ACC112 (cell line): ENCODE data around the gene THOC7.

ENCODE experiments used
- H2AFZ ChIP-seq: fragments of 200-600 bp; sonication (generic); one replicate; pipeline ENCODE4 v1.6.0; 2017; ENCODE audit warnings: antibody characterized with exemption, low read length; ENCODE audit not compliant: unreplicated experiment
- H3K27ac ChIP-seq: fragments of 200-600 bp; sonication (generic); 2 replicates; pipeline ENCODE4 v1.5.1; 2014; ENCODE audit warnings: low read depth, mild to moderate bottlenecking, antibody characterized with exemption, low read length, moderate library complexity
- H3K27me3 ChIP-seq: fragments of 200-600 bp; sonication (generic); 2 replicates; pipeline ENCODE4 v1.6.1; 2014; ENCODE audit warnings: mild to moderate bottlenecking, antibody characterized with exemption, low read length, moderate library complexity, mixed read lengths; ENCODE audit not compliant: insufficient read depth
- H3K36me3 ChIP-seq: fragments of 200-600 bp; sonication (generic); 2 replicates; pipeline ENCODE4 v1.6.1; 2016; ENCODE audit warnings: mild to moderate bottlenecking, antibody characterized with exemption, low read length, moderate library complexity, mixed read lengths; ENCODE audit not compliant: insufficient read depth
- H3K4me1 ChIP-seq: fragments of 200-600 bp; sonication (generic); one replicate; pipeline ENCODE4 v1.6.1; 2016; ENCODE audit warnings: low read length, mixed read lengths; ENCODE audit not compliant: insufficient read depth, unreplicated experiment, control insufficient read depth
- H3K4me3 ChIP-seq: fragments of 200-600 bp; sonication (generic); 2 replicates; pipeline ENCODE4 v1.5.1; 2014; ENCODE audit warnings: mild to moderate bottlenecking, low read depth, low read length
- H3K79me2 ChIP-seq: fragments of 200-600 bp; sonication (generic); one replicate; pipeline ENCODE4 v1.6.0; 2016; ENCODE audit warnings: low read length; ENCODE audit not compliant: control insufficient read depth, unreplicated experiment, insufficient read depth

The THOC7 gene

DNA sequence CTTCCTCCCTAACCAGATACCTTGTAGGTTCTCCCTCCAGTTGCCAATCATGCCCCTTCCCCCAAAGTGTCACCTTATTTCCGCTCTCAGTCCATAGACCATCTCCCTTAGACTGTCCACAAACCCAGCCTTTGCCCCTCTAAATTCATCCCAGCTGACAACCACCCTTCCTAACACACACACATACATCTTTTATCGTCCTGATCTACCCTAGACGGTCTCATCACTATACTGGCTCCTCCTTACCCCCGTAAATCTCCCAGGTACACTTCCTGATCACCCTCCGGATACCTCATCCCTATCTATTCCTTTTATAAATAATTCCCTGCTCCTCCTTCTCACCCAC is 828 bp downstream of the THOC7 start:
- H3K27me3 ChIP-seq = no peaks in the 10 kb centered on the region
- H3K27ac ChIP-seq = 0 out of 2 replicates have a peak overlapping the region, but pooled peaks have one; percentile 50
- H3K4me3 ChIP-seq = peak overlapping the region; percentile 89
- no peaks in the 10 kb centered on the region for H3K36me3 ChIP-seq
- peaks cover 87% of the 10 kb centered on the region for H3K79me2 ChIP-seq
- peaks cover 12% of the 10 kb centered on the region for H3K4me1 ChIP-seq
- H2AFZ ChIP-seq = peak overlapping the region; percentile 85

GRCh38 chr3:63861306-63861705 is 2.3 kb downstream of the THOC7 start:
- Histone ChIP-seq H3K79me2 (peaks cover 88% of the 10 kb centered on the region), H3K4me1 (peaks cover 13% of the 10 kb centered on the region), H3K4me3 (no peak overlapping the region)

DNA sequence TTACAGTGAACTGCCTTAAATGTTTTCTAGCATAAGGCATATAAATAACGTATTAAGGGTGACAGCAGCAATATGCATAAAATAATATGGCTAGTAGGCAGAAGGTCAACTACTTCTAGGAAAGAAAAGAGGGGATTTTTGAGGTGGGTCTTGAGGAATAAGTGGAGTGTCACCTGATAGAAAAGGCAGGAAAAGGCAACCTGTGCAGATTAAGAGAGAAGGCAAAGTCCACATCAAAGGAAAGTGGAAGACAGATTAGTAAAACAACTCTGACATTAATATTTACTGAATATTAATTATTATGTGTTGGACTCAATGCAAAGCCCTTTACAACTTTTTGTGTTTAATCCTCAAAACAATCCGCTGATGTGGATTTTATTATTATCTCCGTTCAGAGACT is 2.8 kb downstream of the THOC7 start:
- Histone ChIP-seq H3K79me2 (peaks cover 88% of the 10 kb centered on the region), H3K36me3 (no peaks in the 10 kb centered on the region), H3K27ac (no peak overlapping the region), H2AFZ (no peak overlapping the region), H3K27me3 (no peaks in the 10 kb centered on the region), H3K4me3 (no peak overlapping the region), H3K4me1 (peaks cover 13% of the 10 kb centered on the region)

More at GRCh38 chr3:63861306-63861705, 2.3 kb downstream of the THOC7 start:
- Histone ChIP-seq H3K36me3 (no peaks in the 10 kb centered on the region), H2AFZ (no peak overlapping the region), H3K27ac (no peak overlapping the region), H3K27me3 (no peaks in the 10 kb centered on the region)

DNA sequence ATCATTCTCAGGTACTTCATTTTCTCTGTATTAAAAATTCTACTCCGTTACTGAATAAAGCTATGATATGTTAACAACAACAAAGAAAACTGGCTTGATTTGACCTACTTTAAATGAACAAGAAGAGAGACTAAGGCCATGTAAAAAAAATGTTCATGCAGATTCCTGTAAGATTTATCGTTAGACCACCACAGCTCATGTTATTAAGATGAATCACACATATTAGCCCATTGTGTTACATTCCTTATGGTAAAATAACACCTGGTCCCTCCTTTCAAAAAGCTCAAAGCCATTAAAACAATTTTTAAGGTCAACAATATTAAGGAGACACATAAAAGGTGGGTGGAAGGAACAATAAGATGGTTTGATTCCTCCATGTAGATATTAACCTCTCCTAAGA is 6.3 kb downstream of the THOC7 start:
- no peak overlapping the region for H3K27ac ChIP-seq
- H3K4me1 ChIP-seq = peaks cover 4% of the 10 kb centered on the region
- no peak overlapping the region for H3K4me3 ChIP-seq
- no peak overlapping the region for H2AFZ ChIP-seq
- H3K79me2 ChIP-seq = peaks cover 81% of the 10 kb centered on the region
- H3K27me3 ChIP-seq = no peaks in the 10 kb centered on the region
- no peaks in the 10 kb centered on the region for H3K36me3 ChIP-seq

- H3K27ac ChIP-seq = no peak overlapping the region
- H3K27me3 ChIP-seq = no peaks in the 10 kb centered on the region
- H2AFZ ChIP-seq = no peak overlapping the region
- H3K36me3 ChIP-seq = no peaks in the 10 kb centered on the region
- H3K4me3 ChIP-seq = no peak overlapping the region
- H3K79me2 ChIP-seq = peaks cover 78% of the 10 kb centered on the region
- H3K4me1 ChIP-seq = peaks cover 5% of the 10 kb centered on the region
Observed at GRCh38 chr3:63855333-63855940, 8.2 kb downstream of the THOC7 start.

- Histone ChIP-seq H3K4me1 (peaks cover 5% of the 10 kb centered on the region), H3K27me3 (no peaks in the 10 kb centered on the region), H2AFZ (no peak overlapping the region), H3K79me2 (peaks cover 79% of the 10 kb centered on the region), H3K36me3 (no peaks in the 10 kb centered on the region; the same call in 1 of the 2 replicates), H3K4me3 (no peak overlapping the region), H3K27ac (no peak overlapping the region)
Observed at GRCh38 chr3:63853106-63853505, 10.5 kb downstream of the THOC7 start.

DNA sequence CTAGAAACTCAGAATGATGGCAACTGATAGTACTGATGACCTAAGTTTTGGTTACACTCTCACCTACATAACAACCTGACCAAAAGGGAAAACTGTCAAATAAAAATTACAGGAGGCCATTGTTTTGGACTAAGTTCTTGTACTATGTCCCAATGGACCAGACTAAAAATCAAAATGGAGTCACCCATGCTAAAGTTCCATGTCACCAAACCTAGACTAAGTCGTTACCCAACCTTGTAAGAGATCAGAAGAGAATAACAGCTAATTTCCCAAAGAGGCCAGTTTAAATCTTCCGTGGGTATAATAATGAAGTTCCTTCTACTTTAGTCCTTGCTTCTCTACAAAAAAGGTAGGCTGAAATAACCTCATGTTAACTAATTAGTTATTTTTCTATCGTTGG is 12.3 kb downstream of the THOC7 start:
- H3K36me3 ChIP-seq = no peaks in the 10 kb centered on the region; the same call in 1 of the 2 replicates
- H2AFZ ChIP-seq = no peak overlapping the region
- H3K4me1 ChIP-seq = peaks cover 3% of the 10 kb centered on the region
- no peak overlapping the region for H3K27ac ChIP-seq
- no peaks in the 10 kb centered on the region for H3K27me3 ChIP-seq
- H3K79me2 ChIP-seq = peaks cover 71% of the 10 kb centered on the region
- H3K4me3 ChIP-seq = no peak overlapping the region

DNA sequence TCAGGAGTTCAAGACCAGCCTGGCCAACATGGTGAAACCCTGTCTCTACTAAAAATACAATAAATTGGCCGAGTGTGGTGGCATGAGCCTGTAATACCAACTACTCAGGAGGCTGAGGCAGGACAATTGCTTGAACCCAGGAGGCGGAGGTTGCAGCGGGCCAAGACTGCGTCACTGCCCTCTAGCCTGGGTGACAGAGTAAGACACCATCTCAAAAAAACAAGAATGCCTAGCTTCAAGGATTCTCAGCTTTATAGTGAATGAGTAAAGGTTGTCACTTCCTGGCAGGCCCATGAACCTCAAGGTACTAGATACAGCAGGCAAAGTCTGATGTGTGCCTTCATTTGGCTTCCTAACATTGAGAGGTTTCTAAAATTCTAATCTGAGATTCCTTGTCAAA is 14.4 kb downstream of the THOC7 start:
- Histone ChIP-seq H3K79me2 (peaks cover 61% of the 10 kb centered on the region), H3K4me3 (no peak overlapping the region), H3K27ac (no peak overlapping the region), H3K27me3 (no peaks in the 10 kb centered on the region), H3K36me3 (no peaks in the 10 kb centered on the region; the same call in 1 of the 2 replicates), H3K4me1 (peaks cover 3% of the 10 kb centered on the region), H2AFZ (no peak overlapping the region)

- Histone ChIP-seq H3K4me3 (no peak overlapping the region), H3K27me3 (no peaks in the 10 kb centered on the region), H3K4me1 (peaks cover 3% of the 10 kb centered on the region), H3K27ac (no peak overlapping the region), H3K79me2 (peaks cover 58% of the 10 kb centered on the region), H2AFZ (no peak overlapping the region), H3K36me3 (no peaks in the 10 kb centered on the region; the same call in 1 of the 2 replicates)
Observed at GRCh38 chr3:63847718-63848450, 15.7 kb downstream of the THOC7 start.

- peaks cover 44% of the 10 kb centered on the region for H3K79me2 ChIP-seq
- H2AFZ ChIP-seq = no peak overlapping the region
- no peak overlapping the region for H3K27ac ChIP-seq
- H3K4me1 ChIP-seq = no peaks in the 10 kb centered on the region
- no peaks in the 10 kb centered on the region; the same call in 1 of the 2 replicates for H3K36me3 ChIP-seq
- no peak overlapping the region for H3K4me3 ChIP-seq
- H3K27me3 ChIP-seq = no peaks in the 10 kb centered on the region
Observed at GRCh38 chr3:63845215-63845614, 18.4 kb downstream of the THOC7 start.

DNA sequence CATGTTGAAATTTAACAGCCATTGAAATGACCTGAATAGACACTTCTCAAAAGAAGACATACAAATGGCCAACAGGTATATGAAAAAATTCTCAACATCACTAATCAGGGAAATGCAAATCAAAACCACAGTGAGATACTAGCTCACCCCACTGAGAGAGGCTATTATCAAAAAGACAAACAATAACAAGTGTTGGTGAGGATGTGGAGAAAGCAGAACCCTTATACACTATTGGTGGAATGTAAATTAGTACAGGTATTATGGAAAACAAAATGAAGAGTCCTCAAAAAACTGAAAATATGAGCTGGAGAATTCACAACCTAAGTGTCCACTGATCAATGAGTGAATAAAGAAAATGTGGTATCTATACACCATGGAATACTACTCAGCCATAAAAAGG is 21.5 kb downstream of the THOC7 start:
- H3K36me3 ChIP-seq = no peaks in the 10 kb centered on the region
- H3K4me3 ChIP-seq = no peak overlapping the region
- no peak overlapping the region for H3K27ac ChIP-seq
- no peaks in the 10 kb centered on the region for H3K4me1 ChIP-seq
- no peaks in the 10 kb centered on the region for H3K27me3 ChIP-seq
- H3K79me2 ChIP-seq = peaks cover 24% of the 10 kb centered on the region
- H2AFZ ChIP-seq = no peak overlapping the region
